ENCODE results near the gene NKG7.
A peak's percentile ranks its signal among the peaks of the same experiment; 100 is the strongest.

The NKG7 gene

GRCh38 chr19:51372649-51373504 is at the start of gene NKG7:
Gene NKG7 (minus strand): TSS chr19:51372654. CDS start chr19:51372535, 119 bp downstream.
- TF ChIP-seq TAF1 (IDR thresholded peaks at IDR 0.05; ENCODE audit: low read depth), result no peak
- TF ChIP-seq EGR1 (IDR thresholded peaks at IDR 0.05), result no peak
- no peak for TF ChIP-seq YY1 (IDR thresholded peaks at IDR 0.05; ENCODE audit: low read depth)
- TF ChIP-seq MAX (IDR thresholded peaks at IDR 0.05), result no peak
- no peak for TF ChIP-seq NFIC (IDR thresholded peaks at IDR 0.05)
- no peak for TF ChIP-seq CREB1 (IDR thresholded peaks at IDR 0.05; ENCODE audit: low read depth)
- no peak for TF ChIP-seq FOXM1 (IDR thresholded peaks at IDR 0.05; ENCODE audit: borderline replicate concordance, low read depth)
- no peak for TF ChIP-seq RAD21 (IDR thresholded peaks at IDR 0.05; ENCODE audit: low read depth)
- no peak for TF ChIP-seq USF1 (IDR thresholded peaks at IDR 0.05)
- TF ChIP-seq REST (IDR thresholded peaks at IDR 0.05; ENCODE audit: low read depth), result no peak
- no peak for TF ChIP-seq TCF12 (IDR thresholded peaks at IDR 0.05; ENCODE audit: low read depth)
- no peak for TF ChIP-seq TEAD4 (IDR thresholded peaks at IDR 0.05)
- no peak for TF ChIP-seq CEBPB (IDR thresholded peaks at IDR 0.05)
- no peak for TF ChIP-seq EP300 (IDR thresholded peaks at IDR 0.05; ENCODE audit: borderline replicate concordance)
- no peak for TF ChIP-seq ZBTB7A (IDR thresholded peaks at IDR 0.05; ENCODE audit: low read depth)

GRCh38 chr19:51422053-51422448 is 49.6 kb upstream of the NKG7 start:
- 0 out of 2 replicates have a peak, but pooled peaks have one; percentile 35 for TF ChIP-seq MAX (IDR thresholded peaks at IDR 0.05)
- TF ChIP-seq RAD21 (IDR thresholded peaks at IDR 0.05; ENCODE audit: low read depth), result peak; percentile 72
- TF ChIP-seq REST (IDR thresholded peaks at IDR 0.05; ENCODE audit: low read depth), result peak; percentile 98
- no peak for TF ChIP-seq TEAD4 (IDR thresholded peaks at IDR 0.05)

GRCh38 chr19:51421229-51422052 is 49.0 kb upstream of the NKG7 start:
- no peak for TF ChIP-seq ZBTB7A (IDR thresholded peaks at IDR 0.05; ENCODE audit: low read depth)
- no peak for TF ChIP-seq TCF12 (IDR thresholded peaks at IDR 0.05; ENCODE audit: low read depth)
- no peak for TF ChIP-seq REST (IDR thresholded peaks at IDR 0.05; ENCODE audit: low read depth)
- TF ChIP-seq CREB1 (IDR thresholded peaks at IDR 0.05; ENCODE audit: low read depth), result no peak
- TF ChIP-seq EP300 (IDR thresholded peaks at IDR 0.05; ENCODE audit: borderline replicate concordance), result no peak
- no peak for TF ChIP-seq FOXM1 (IDR thresholded peaks at IDR 0.05; ENCODE audit: borderline replicate concordance, low read depth)
- no peak for TF ChIP-seq TEAD4 (IDR thresholded peaks at IDR 0.05)
- TF ChIP-seq NFIC (IDR thresholded peaks at IDR 0.05), result no peak
- TF ChIP-seq TAF1 (IDR thresholded peaks at IDR 0.05; ENCODE audit: low read depth), result no peak
- no peak for TF ChIP-seq CEBPB (IDR thresholded peaks at IDR 0.05)
- TF ChIP-seq RAD21 (IDR thresholded peaks at IDR 0.05; ENCODE audit: low read depth), result no peak
- TF ChIP-seq EGR1 (IDR thresholded peaks at IDR 0.05), result no peak
- no peak for TF ChIP-seq YY1 (IDR thresholded peaks at IDR 0.05; ENCODE audit: low read depth)
- no peak for TF ChIP-seq MAX (IDR thresholded peaks at IDR 0.05)
- no peak for TF ChIP-seq USF1 (IDR thresholded peaks at IDR 0.05)
